OCI-LY3 (cell line): ENCODE data around the gene CD40.

Experiments used
- H2AFZ ChIP-seq: fragments of 200-600, 300-600 bp; shearing (Covaris generic); 2 replicates; pipeline ENCODE4 v1.6.0; 2014; ENCODE audit warnings: antibody characterized with exemption, low read depth, low read length
- H3K27ac ChIP-seq: fragments of 200-600, 300-600 bp; sonication (generic); 2 replicates; pipeline ENCODE4 v1.5.1; 2014; ENCODE audit warnings: mild to moderate bottlenecking, low read length, moderate library complexity, mixed read lengths
- H3K27me3 ChIP-seq: fragments of 200-600, 300-600 bp; sonication (generic); 2 replicates; pipeline ENCODE4 v1.6.1; 2014; ENCODE audit warnings: low read depth, low read length, mixed read lengths
- H3K36me3 ChIP-seq: fragments of 200-600, 300-600 bp; sonication (generic); replicated peaks from 2 replicates; pipeline ENCODE3; 2014; ENCODE audit warnings: low read depth, low read length, mixed read lengths
- H3K4me1 ChIP-seq: fragments of 300-600, 200-600 bp; sonication (generic); 2 replicates; pipeline ENCODE4 v1.6.1; 2014; ENCODE audit warnings: low read length, mixed read lengths
- H3K4me2 ChIP-seq: fragments of 200-600, 300-600 bp; sonication (generic); 2 replicates; pipeline ENCODE4 v1.6.1; 2014; ENCODE audit warnings: low read length, mixed read lengths
- H3K4me3 ChIP-seq: fragments of 300-600, 200-600 bp; sonication (generic); 2 replicates; pipeline ENCODE4 v1.5.1; 2014; ENCODE audit warnings: antibody characterized with exemption, mild to moderate bottlenecking, low read length, moderate library complexity
- H3K79me2 ChIP-seq: fragments of 300-600, 200-600 bp; shearing (Covaris generic); 2 replicates; pipeline ENCODE4 v1.6.1; 2014; ENCODE audit warnings: mild to moderate bottlenecking, low read length, mixed read lengths
- H3K9ac ChIP-seq: fragments of 300-600, 200-600 bp; shearing (Covaris generic); 2 replicates; pipeline ENCODE4 v1.6.0; 2014; ENCODE audit warnings: mild to moderate bottlenecking, low read length, moderate library complexity
- H3K9me3 ChIP-seq: fragments of 200-600, 300-600 bp; shearing (Covaris generic); 2 replicates; pipeline ENCODE4 v1.6.1; 2014; ENCODE audit warnings: low read length, mixed read lengths; ENCODE audit not compliant: insufficient read depth
- H4K20me1 ChIP-seq: fragments of 200-600, 300-600 bp; sonication (generic); 2 replicates; pipeline ENCODE4 v1.6.1; 2016; ENCODE audit warnings: low read length, mixed read lengths; ENCODE audit not compliant: insufficient read depth
- EZH2phosphoT487 ChIP-seq: fragments of 200-600 bp; shearing (Covaris generic); IDR thresholded peaks from 2 replicates; pipeline ENCODE4 v1.6.1; 2018; ENCODE audit warnings: antibody characterized with exemption, mixed run types, low read depth
- TF ChIP-seq, protein P1 (sequence below): fragments of 200-600, 300-600 bp; sonication (generic); IDR thresholded peaks from 2 replicates; pipeline ENCODE4 v1.5.1; 2014; ENCODE audit warnings: antibody characterized with exemption, low read length, low read depth

CD40 gene

GRCh38 chr20:46164254-46164653 is 46.1 kb downstream of the CD40 start:
- Histone ChIP-seq H3K9ac (no peak overlapping the region), H3K4me2 (no peak overlapping the region), H3K4me3 (no peak overlapping the region), H3K27me3 (peaks cover 84% of the 10 kb centered on the region), H3K27ac (no peak overlapping the region), H4K20me1 (no peaks in the 10 kb centered on the region), H3K79me2 (no peaks in the 10 kb centered on the region), H3K36me3 (no peaks in the 10 kb centered on the region), H3K9me3 (no peaks in the 10 kb centered on the region), H2AFZ (no peak overlapping the region), H3K4me1 (peaks cover 10% of the 10 kb centered on the region)
- no peak for TF ChIP-seq EZH2phosphoT487
- TF ChIP-seq, protein P1, sequence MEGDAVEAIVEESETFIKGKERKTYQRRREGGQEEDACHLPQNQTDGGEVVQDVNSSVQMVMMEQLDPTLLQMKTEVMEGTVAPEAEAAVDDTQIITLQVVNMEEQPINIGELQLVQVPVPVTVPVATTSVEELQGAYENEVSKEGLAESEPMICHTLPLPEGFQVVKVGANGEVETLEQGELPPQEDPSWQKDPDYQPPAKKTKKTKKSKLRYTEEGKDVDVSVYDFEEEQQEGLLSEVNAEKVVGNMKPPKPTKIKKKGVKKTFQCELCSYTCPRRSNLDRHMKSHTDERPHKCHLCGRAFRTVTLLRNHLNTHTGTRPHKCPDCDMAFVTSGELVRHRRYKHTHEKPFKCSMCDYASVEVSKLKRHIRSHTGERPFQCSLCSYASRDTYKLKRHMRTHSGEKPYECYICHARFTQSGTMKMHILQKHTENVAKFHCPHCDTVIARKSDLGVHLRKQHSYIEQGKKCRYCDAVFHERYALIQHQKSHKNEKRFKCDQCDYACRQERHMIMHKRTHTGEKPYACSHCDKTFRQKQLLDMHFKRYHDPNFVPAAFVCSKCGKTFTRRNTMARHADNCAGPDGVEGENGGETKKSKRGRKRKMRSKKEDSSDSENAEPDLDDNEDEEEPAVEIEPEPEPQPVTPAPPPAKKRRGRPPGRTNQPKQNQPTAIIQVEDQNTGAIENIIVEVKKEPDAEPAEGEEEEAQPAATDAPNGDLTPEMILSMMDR: no peak

DNA sequence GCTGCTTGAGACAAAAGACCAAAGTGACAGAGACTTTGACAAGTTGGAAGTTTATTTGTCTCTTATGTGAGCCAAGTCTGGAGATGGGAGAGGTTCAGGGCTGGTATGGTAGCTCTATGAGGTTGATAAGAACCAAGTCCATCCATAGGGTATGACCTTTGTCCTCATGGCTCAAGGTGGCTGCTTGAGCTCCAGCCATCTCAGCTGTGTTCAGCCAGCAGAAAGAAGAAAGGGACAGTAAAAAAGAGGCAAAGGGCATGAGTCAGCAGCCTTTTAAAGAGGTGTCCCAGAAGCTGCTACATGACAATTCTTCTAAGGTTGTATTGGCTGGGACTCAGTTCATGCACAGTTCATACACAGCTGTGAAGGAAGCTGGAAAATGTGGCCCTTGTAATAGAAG is 49.0 kb downstream of the CD40 start:
- Histone ChIP-seq H3K27ac (no peak overlapping the region), H3K27me3 (peaks cover 77% of the 10 kb centered on the region), H2AFZ (no peak overlapping the region), H3K4me3 (no peak overlapping the region), H3K4me2 (no peak overlapping the region), H3K9ac (no peak overlapping the region), H3K36me3 (no peaks in the 10 kb centered on the region), H3K79me2 (no peaks in the 10 kb centered on the region), H3K4me1 (no peaks in the 10 kb centered on the region), H3K9me3 (no peaks in the 10 kb centered on the region), H4K20me1 (no peaks in the 10 kb centered on the region)
- TF ChIP-seq, protein P1: no peak
- TF ChIP-seq EZH2phosphoT487: no peak

GRCh38 chr20:46168438-46168837 is 50.3 kb downstream of the CD40 start:
- H3K27me3 ChIP-seq: peaks cover 77% of the 10 kb centered on the region
- no peaks in the 10 kb centered on the region for H3K79me2 ChIP-seq
- no peaks in the 10 kb centered on the region for H3K36me3 ChIP-seq
- no peaks in the 10 kb centered on the region for H3K4me1 ChIP-seq
- no peak overlapping the region for H3K4me3 ChIP-seq
- H3K27ac ChIP-seq: no peak overlapping the region
- H4K20me1 ChIP-seq: no peaks in the 10 kb centered on the region
- no peak overlapping the region for H3K9ac ChIP-seq
- no peak overlapping the region for H2AFZ ChIP-seq
- no peaks in the 10 kb centered on the region for H3K9me3 ChIP-seq
- no peak overlapping the region for H3K4me2 ChIP-seq
- no peak for TF ChIP-seq EZH2phosphoT487
- TF ChIP-seq, protein P1: no peak

DNA sequence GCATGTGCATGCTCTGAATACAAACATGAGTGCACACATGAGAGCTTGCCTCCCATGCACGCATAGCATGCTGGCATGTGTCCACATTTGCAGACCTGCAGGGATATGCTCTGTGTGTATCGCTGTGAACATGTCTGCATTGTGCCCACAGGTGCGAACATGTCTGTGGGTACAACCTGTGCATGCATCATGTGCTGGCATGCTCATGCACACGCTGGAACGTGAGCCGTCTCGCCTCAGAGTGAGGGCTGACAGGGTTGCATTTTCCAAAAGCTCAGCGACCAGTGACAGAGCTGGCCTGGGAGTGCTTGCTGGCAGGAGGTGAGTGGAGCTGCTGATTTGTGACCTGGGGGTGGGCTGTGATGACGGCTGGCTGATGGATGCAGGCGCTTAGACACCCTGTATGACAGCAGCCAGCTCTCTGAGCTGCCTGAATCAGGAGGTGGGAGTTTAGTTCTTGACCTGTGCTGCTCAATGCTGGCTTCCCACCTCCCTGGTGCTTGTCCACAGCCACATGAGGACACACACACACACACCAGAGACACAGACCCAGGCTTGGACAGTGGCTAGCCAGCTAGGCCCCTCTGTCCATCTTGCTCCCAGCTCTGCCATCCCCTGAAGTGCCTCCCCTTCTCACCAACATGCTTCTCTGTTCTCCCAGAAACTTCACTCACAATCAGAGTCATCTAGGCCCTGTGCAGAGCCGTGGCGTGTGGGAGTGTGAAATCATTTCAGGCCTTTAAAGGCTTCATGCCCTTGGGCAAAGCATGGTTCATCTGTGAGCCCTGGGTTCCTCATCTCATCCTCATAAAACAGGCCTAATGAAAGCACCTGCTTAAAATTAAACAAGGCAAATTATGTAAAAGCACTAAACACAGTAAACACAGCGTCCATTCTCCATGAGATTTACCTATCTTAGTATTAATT is 51.4 kb downstream of the CD40 start:
- H2AFZ ChIP-seq: no peak overlapping the region

More for the DNA sequence above, 51.4 kb downstream of the CD40 start:
- Histone ChIP-seq H3K4me2 (no peak overlapping the region), H3K9ac (no peak overlapping the region), H3K27me3 (peaks cover 72% of the 10 kb centered on the region), H3K4me1 (no peaks in the 10 kb centered on the region), H3K4me3 (no peak overlapping the region), H4K20me1 (no peaks in the 10 kb centered on the region), H3K36me3 (no peaks in the 10 kb centered on the region), H3K27ac (no peak overlapping the region), H3K9me3 (no peaks in the 10 kb centered on the region), H3K79me2 (no peaks in the 10 kb centered on the region)
- TF ChIP-seq EZH2phosphoT487: no peak
- TF ChIP-seq, protein P1: no peak
